ENCODE measurements around the gene ISCA2. TPM values are rescaled to one million over a fixed set of nuclear protein-coding genes. Genes with fewer than 3 reads are reported as not detected.

The ISCA2 gene
- total and polyA plus RNA-seq, 2 donors (not counting 1 experiment from before 2014, with no cell fraction given) = 14.1 to 28.3 TPM

- H3K79me2 ChIP-seq (ENCODE audit: control insufficient read depth, insufficient read depth, low read length) = no peaks in the 10 kb centered on the region
- Mint-ChIP-seq H3K4me1 (no peaks in the 10 kb centered on the region), H3K4me3 (no peak overlapping the region), H3K9me3 (ENCODE audit: insufficient read depth) (no peaks in the 10 kb centered on the region), H3K27me3 (peaks cover 30% of the 10 kb centered on the region), H3K27ac (no peak overlapping the region)
- 88% methylated on average over 10 of the region's 10 CpGs for WGBS (ENCODE audit: insufficient coverage)
- TF ChIP-seq, protein P1, sequence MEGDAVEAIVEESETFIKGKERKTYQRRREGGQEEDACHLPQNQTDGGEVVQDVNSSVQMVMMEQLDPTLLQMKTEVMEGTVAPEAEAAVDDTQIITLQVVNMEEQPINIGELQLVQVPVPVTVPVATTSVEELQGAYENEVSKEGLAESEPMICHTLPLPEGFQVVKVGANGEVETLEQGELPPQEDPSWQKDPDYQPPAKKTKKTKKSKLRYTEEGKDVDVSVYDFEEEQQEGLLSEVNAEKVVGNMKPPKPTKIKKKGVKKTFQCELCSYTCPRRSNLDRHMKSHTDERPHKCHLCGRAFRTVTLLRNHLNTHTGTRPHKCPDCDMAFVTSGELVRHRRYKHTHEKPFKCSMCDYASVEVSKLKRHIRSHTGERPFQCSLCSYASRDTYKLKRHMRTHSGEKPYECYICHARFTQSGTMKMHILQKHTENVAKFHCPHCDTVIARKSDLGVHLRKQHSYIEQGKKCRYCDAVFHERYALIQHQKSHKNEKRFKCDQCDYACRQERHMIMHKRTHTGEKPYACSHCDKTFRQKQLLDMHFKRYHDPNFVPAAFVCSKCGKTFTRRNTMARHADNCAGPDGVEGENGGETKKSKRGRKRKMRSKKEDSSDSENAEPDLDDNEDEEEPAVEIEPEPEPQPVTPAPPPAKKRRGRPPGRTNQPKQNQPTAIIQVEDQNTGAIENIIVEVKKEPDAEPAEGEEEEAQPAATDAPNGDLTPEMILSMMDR (IDR thresholded peaks at IDR 0.05) = peak; percentile 66
- no peak for TF ChIP-seq EZH2 (IDR thresholded peaks at IDR 0.05; ENCODE audit: borderline replicate concordance, insufficient read depth, low read depth, low read length, poor library complexity, severe bottlenecking)
- no peak overlapping the region for H3K4me2 ChIP-seq (replicated peaks; ENCODE audit: low read depth, low read length, poor library complexity, severe bottlenecking)
- no peaks in the 10 kb centered on the region for H4K20me1 ChIP-seq (ENCODE audit: control insufficient read depth, insufficient read depth, low read length, poor library complexity, severe bottlenecking)
- H2AFZ ChIP-seq (ENCODE audit: insufficient read depth, low read depth, low read length, poor library complexity, severe bottlenecking) = no peak overlapping the region
- no peak overlapping the region for H3K27ac ChIP-seq (ENCODE audit: low read length in 2 of 2)
- no peak overlapping the region for H3K4me3 ChIP-seq (ENCODE audit: control extremely low read depth in 1 of 5, extremely low read depth in 1 of 5, insufficient read depth in 1 of 5, low read depth in 2 of 5, low read length in 4 of 5)
- H3K4me1 ChIP-seq (ENCODE audit: control insufficient read depth in 2 of 2, insufficient read depth in 2 of 2, low read length in 2 of 2) = no peaks in the 10 kb centered on the region
- H3K9ac ChIP-seq (ENCODE audit: low read length) = no peak overlapping the region
- CTCF ChIA-PET = interaction anchor here (1.2 to 1.6 kb wide), 4 partner anchors 19 to 58 kb away, joined by 3 to 4 read pairs (median 3); no protein-coding TSS in a partner anchor
- no peaks in the 10 kb centered on the region for H3K27me3 ChIP-seq (replicated peaks in 1 of 4; ENCODE audit: control extremely low read depth in 1 of 4, control insufficient read depth in 3 of 4, insufficient read depth in 4 of 4, low read length in 3 of 4)
- POLR2A ChIA-PET = no interaction called here
- intact Hi-C loops (cut with micrococcal nuclease) = no loop called here
- DNase-seq (peak; percentile 27), ATAC-seq (ENCODE audit: low read depth) (peak; percentile 62)
- no peaks in the 10 kb centered on the region for H3K9me3 ChIP-seq (ENCODE audit: control extremely low read depth in 1 of 3, control insufficient read depth in 2 of 3, insufficient read depth in 1 of 3, low read length in 2 of 3)
- H3K36me3 ChIP-seq (replicated peaks in 1 of 2; ENCODE audit: control extremely low read depth in 1 of 2, control insufficient read depth in 1 of 2, extremely low read depth in 1 of 2, insufficient read depth in 2 of 2, low read length in 1 of 2) = no peaks in the 10 kb centered on the region
Observed at GRCh38 chr14:74459289-74459946, 34.1 kb upstream of the ISCA2 start.

- no peak overlapping the region for H3K27ac Mint-ChIP-seq
- no peak overlapping the region for H3K4me3 ChIP-seq (ENCODE audit: control extremely low read depth in 1 of 5, extremely low read depth in 1 of 5, insufficient read depth in 1 of 5, low read depth in 2 of 5, low read length in 4 of 5)
- no peak overlapping the region for H3K9ac ChIP-seq (ENCODE audit: low read length)
- ChIA-PET CTCF (interaction anchor here (0.6 to 1.5 kb wide), 4 partner anchors 18 to 110 kb away, joined by 3 to 6 read pairs (median 4); no protein-coding TSS in a partner anchor), POLR2A (no interaction called here)
- no peak overlapping the region for H3K4me2 ChIP-seq (replicated peaks; ENCODE audit: low read depth, low read length, poor library complexity, severe bottlenecking)
- 46% methylated on average over 6 of the region's 6 CpGs for whole genome bisulfite sequencing (ENCODE audit: insufficient coverage)
- ATAC-seq (ENCODE audit: low read depth) (no peak), DNase-seq (no peak)
- no peaks in the 10 kb centered on the region for H3K4me1 Mint-ChIP-seq
- no peak overlapping the region for H3K4me3 Mint-ChIP-seq
- no peaks in the 10 kb centered on the region for H3K9me3 Mint-ChIP-seq (ENCODE audit: insufficient read depth)
- no peaks in the 10 kb centered on the region for H3K4me1 ChIP-seq (ENCODE audit: control insufficient read depth in 2 of 2, insufficient read depth in 2 of 2, low read length in 2 of 2)
- H4K20me1 ChIP-seq (ENCODE audit: control insufficient read depth, insufficient read depth, low read length, poor library complexity, severe bottlenecking) = no peaks in the 10 kb centered on the region
- no peak overlapping the region for H3K27ac ChIP-seq (ENCODE audit: low read length in 2 of 2)
- no peaks in the 10 kb centered on the region for H3K27me3 ChIP-seq (replicated peaks in 1 of 4; ENCODE audit: control extremely low read depth in 1 of 4, control insufficient read depth in 3 of 4, insufficient read depth in 4 of 4, low read length in 3 of 4)
- no peaks in the 10 kb centered on the region for H3K9me3 ChIP-seq (ENCODE audit: control extremely low read depth in 1 of 3, control insufficient read depth in 2 of 3, insufficient read depth in 1 of 3, low read length in 2 of 3)
- no peak overlapping the region for H2AFZ ChIP-seq (ENCODE audit: insufficient read depth, low read depth, low read length, poor library complexity, severe bottlenecking)
- intact Hi-C loops (cut with micrococcal nuclease) = no loop called here
- H3K79me2 ChIP-seq (ENCODE audit: control insufficient read depth, insufficient read depth, low read length) = no peaks in the 10 kb centered on the region
- TF ChIP-seq, protein P1 (IDR thresholded peaks at IDR 0.05) = no peak
- no peak for TF ChIP-seq EZH2 (IDR thresholded peaks at IDR 0.05; ENCODE audit: borderline replicate concordance, insufficient read depth, low read depth, low read length, poor library complexity, severe bottlenecking)
- H3K27me3 Mint-ChIP-seq = peaks cover 30% of the 10 kb centered on the region
- H3K36me3 ChIP-seq (replicated peaks in 1 of 2; ENCODE audit: control extremely low read depth in 1 of 2, control insufficient read depth in 1 of 2, extremely low read depth in 1 of 2, insufficient read depth in 2 of 2, low read length in 1 of 2) = no peaks in the 10 kb centered on the region
Observed at GRCh38 chr14:74459976-74460375, 33.6 kb upstream of the ISCA2 start.
